HG03457 (cell line): ENCODE measurements around the gene TWIST2.

Experiments
- ATAC-seq: cut with Tn5 transposase; IDR thresholded peaks from one replicate; pipeline ENCODE4 v1.9.1; 2021; ENCODE audit warnings: moderate number of reproducible peaks; ENCODE audit not compliant: unreplicated experiment

Gene TWIST2

GRCh38 chr2:238949710-238950345 lies 101.9 kb downstream of the TWIST2 start:
- no peak for ATAC-seq

- ATAC-seq, result no peak
Measured at GRCh38 chr2:238950551-238950950, 102.7 kb downstream of the TWIST2 start.

- ATAC-seq, result no peak
Measured at GRCh38 chr2:238952261-238952919, 104.5 kb downstream of the TWIST2 start.

- no peak for ATAC-seq
Measured at GRCh38 chr2:238954841-238955591, 107.1 kb downstream of the TWIST2 start.

- no peak for ATAC-seq
Measured at GRCh38 chr2:238955648-238956531, 108.0 kb downstream of the TWIST2 start.

- ATAC-seq, result no peak
Measured at GRCh38 chr2:238956676-238957075, 108.8 kb downstream of the TWIST2 start.
